ENCODE results near the gene FRK.

DNA sequence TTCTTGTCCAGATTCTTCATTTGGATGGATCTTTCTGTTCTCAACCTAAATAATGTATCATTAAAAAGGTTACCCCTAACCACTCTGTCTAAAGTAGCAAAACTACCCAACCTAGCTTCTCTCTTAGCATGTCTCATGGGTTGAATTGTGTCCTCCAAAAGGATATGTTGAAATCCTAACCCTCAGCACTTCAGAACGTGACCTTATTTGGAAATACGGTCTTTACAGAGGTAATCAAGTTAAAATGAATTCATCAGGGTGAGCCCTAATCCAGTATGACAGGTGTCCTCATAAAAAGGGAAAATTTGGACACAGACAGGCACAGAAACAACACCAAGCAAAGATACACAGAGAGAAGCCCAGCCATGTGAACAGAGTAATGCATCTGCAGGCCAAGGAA lies 6.1 kb upstream of the FRK start:
- no peak for TF ChIP-seq CTCF (IDR thresholded peaks at IDR 0.05)
- TF ChIP-seq POLR2A (IDR thresholded peaks at IDR 0.05) = no peak

All from testis (tissue), 2 donors.